ENCODE results near the gene ANTXR2.
"Not testable (repeated sequence)": the region's sequence is repeated elsewhere in the genome, so short reads cannot be mapped to it uniquely, and the experiment has no call there.

The ANTXR2 gene

DNA sequence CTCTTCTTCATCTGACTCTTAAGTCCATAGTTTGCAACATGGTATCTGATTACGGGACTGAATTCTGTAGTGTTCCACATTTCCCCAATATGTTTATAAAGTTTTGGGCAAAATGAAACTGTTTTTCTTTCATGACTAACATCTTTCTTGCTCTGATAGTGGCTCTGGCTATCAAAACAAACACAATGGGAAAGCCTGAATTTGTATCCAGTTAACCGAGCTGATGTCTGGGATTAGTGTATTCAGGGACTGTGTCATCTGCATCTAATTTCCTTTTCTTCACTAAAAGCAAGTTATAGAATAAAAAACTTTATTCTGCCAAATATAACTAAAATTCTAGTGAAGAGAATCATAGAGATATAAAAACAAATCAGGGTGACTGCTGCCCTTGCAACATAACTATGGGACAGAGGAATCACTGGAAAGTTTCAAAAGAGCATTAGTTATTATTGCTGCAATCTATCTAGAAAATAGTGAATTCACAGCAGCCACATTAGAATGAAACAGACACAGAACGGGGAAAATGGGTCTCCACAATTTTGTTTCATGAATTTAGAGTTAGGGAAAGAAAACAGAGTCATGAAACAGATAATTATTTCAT, 61.3 kb downstream of the ANTXR2 start:
- no peak for FAIRE-seq
- no peak for TF ChIP-seq POLR2AphosphoS5 (IDR thresholded peaks at IDR 0.05; ENCODE audit: low read depth, low read length)
- TF ChIP-seq POLR2A (IDR thresholded peaks at IDR 0.05; ENCODE audit: low read depth, low read length), result no peak
- no peak for TF ChIP-seq TAF1 (IDR thresholded peaks at IDR 0.05; ENCODE audit: borderline replicate concordance, low read depth, low read length)
- DNase-seq (ENCODE audit: insufficient read length), result no peak

GRCh38 chr4:80010316-80010715, 62.7 kb downstream of the ANTXR2 start:
- FAIRE-seq, result no peak

DNA sequence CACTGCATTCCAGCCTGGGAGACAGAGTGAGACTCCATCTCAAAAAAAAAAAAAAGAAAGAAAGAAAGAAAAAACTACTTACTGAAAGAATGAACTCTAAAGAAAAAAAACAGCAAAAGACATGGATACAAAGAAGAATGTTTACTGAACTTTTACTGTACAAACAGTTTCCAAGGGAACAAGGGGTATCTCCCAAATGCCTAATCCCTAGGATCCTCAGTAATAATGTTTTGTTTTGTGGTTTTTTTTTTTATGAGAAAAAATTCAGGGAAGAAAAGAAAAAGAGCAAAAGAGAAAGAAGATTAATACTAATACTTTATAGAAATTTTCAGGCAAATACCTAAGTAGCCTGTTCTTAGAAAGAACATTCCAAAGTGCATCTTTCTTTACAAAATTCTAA, 63.2 kb downstream of the ANTXR2 start:
- DNase-seq (ENCODE audit: insufficient read length), result no peak
- TF ChIP-seq POLR2A (IDR thresholded peaks at IDR 0.05; ENCODE audit: low read depth, low read length) (no peak), POLR2AphosphoS5 (IDR thresholded peaks at IDR 0.05; ENCODE audit: low read depth, low read length) (no peak), TAF1 (IDR thresholded peaks at IDR 0.05; ENCODE audit: borderline replicate concordance, low read depth, low read length) (no peak)
- no peak for FAIRE-seq

More at GRCh38 chr4:80010316-80010715, 62.7 kb downstream of the ANTXR2 start:
- DNase-seq (ENCODE audit: insufficient read length), result no peak
- TF ChIP-seq TAF1 (IDR thresholded peaks at IDR 0.05; ENCODE audit: borderline replicate concordance, low read depth, low read length) (no peak), POLR2AphosphoS5 (IDR thresholded peaks at IDR 0.05; ENCODE audit: low read depth, low read length) (no peak), POLR2A (IDR thresholded peaks at IDR 0.05; ENCODE audit: low read depth, low read length) (no peak)

- FAIRE-seq (no peak), DNase-seq (ENCODE audit: insufficient read length) (no peak)
- no peak for TF ChIP-seq TAF1 (IDR thresholded peaks at IDR 0.05; ENCODE audit: borderline replicate concordance, low read depth, low read length)
Measured at GRCh38 chr4:80008971-80009370, 64.1 kb downstream of the ANTXR2 start.

GRCh38 chr4:80008351-80008750, 64.7 kb downstream of the ANTXR2 start:
- no peak for TF ChIP-seq TAF1 (IDR thresholded peaks at IDR 0.05; ENCODE audit: borderline replicate concordance, low read depth, low read length)
- FAIRE-seq (peak; percentile 21), DNase-seq (ENCODE audit: insufficient read length) (no peak)

- peak; percentile 48 for FAIRE-seq
- TF ChIP-seq TAF1 (IDR thresholded peaks at IDR 0.05; ENCODE audit: borderline replicate concordance, low read depth, low read length), result no peak
- no peak for TF ChIP-seq POLR2AphosphoS5 (IDR thresholded peaks at IDR 0.05; ENCODE audit: low read depth, low read length)
- no peak for TF ChIP-seq POLR2A (IDR thresholded peaks at IDR 0.05; ENCODE audit: low read depth, low read length)
- no peak for DNase-seq (ENCODE audit: insufficient read length)
Measured at GRCh38 chr4:80007745-80008149, 65.3 kb downstream of the ANTXR2 start.

DNA sequence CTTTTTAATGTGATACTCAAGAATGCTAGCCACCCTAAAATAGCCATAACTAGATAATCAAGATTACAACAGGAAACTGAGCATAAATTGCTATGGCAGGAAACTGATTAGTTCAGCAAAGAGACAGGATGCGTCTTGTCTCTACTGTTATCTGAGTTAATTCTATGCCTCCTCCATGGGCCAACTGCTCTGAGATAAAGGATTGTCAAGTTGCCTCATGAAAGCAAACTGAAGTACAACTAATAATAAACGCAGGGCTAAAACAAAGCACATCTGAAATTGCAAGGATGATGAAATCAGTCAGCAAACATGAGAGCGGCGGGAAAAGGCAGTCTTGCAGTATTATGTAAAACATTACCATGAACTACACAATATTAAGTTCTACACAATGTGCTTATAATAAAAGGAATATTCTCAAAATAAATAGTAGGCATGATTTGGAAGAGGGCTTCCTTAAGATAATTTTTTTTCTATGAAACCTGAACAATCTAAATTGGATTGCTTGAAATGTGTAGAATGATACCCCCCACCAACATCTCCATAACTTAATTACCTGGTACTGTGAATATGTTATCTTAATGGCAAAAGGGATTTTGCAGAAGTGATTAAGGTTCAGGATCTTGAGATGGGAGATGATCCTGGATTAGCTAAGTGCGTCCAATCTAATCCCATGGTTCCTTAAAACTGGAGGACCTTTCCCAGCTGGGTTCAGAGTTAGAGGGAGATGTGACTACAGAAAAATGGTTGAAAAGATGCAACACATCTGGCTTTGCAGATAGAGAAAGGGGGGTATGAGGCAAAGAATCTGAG, 65.9 kb downstream of the ANTXR2 start:
- TF ChIP-seq POLR2A (IDR thresholded peaks at IDR 0.05; ENCODE audit: low read depth, low read length) (no peak), TAF1 (IDR thresholded peaks at IDR 0.05; ENCODE audit: borderline replicate concordance, low read depth, low read length) (no peak), POLR2AphosphoS5 (IDR thresholded peaks at IDR 0.05; ENCODE audit: low read depth, low read length) (no peak)
- no peak for DNase-seq (ENCODE audit: insufficient read length)
- FAIRE-seq, result no peak

DNA sequence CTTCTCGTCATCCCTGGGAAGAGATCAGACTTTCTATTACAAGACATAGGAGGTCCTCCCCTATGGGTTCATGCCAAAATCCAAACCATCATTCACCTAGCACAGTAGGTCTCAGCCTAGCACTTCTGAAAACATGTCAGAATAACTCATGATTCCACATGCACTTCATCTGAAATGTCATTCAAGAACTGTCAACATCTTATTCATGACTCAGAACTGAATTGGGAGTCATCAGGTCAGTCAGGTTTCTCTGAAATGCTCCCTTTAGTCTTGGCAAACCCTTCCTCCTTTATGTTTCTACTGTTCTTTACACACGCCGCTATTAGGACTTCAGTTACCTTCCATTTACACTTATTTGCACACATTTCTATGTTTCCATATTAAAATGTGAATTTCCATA, 67.2 kb downstream of the ANTXR2 start:
- no peak for DNase-seq (ENCODE audit: insufficient read length)
- no peak for FAIRE-seq
- TF ChIP-seq TAF1 (IDR thresholded peaks at IDR 0.05; ENCODE audit: borderline replicate concordance, low read depth, low read length) (no peak), POLR2A (IDR thresholded peaks at IDR 0.05; ENCODE audit: low read depth, low read length) (no peak), POLR2AphosphoS5 (IDR thresholded peaks at IDR 0.05; ENCODE audit: low read depth, low read length) (no peak)

DNA sequence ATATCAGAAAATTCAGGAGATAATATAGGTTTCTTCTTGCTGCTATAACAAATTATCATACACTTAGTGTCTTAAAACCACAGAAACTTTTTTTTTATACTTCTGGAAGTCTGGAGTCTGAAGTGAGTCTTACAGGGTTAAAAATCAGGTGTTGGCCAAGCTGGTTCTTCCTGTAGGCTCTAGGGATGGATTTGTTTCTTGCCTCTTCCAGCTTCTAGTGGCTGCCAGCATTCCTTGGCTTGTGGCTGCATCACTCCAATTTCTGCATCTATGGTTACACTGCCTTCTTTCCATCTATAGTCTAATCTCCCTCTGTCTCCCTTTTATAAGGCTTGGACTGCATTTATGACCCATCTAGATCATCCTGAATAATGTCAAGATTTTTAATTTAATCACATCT, 68.7 kb downstream of the ANTXR2 start:
- no peak for TF ChIP-seq TAF1 (IDR thresholded peaks at IDR 0.05; ENCODE audit: borderline replicate concordance, low read depth, low read length)
- no peak for TF ChIP-seq POLR2AphosphoS5 (IDR thresholded peaks at IDR 0.05; ENCODE audit: low read depth, low read length)
- TF ChIP-seq POLR2A (IDR thresholded peaks at IDR 0.05; ENCODE audit: low read depth, low read length), result no peak
- FAIRE-seq, result no peak
- no peak for DNase-seq (ENCODE audit: insufficient read length)

GRCh38 chr4:80002559-80002958, 70.5 kb downstream of the ANTXR2 start:
- DNase-seq (ENCODE audit: insufficient read length); FAIRE-seq: not testable (repeated sequence)

GRCh38 chr4:79999048-79999447, 74.0 kb downstream of the ANTXR2 start:
- not testable (repeated sequence) for FAIRE-seq; DNase-seq (ENCODE audit: insufficient read length)

DNA sequence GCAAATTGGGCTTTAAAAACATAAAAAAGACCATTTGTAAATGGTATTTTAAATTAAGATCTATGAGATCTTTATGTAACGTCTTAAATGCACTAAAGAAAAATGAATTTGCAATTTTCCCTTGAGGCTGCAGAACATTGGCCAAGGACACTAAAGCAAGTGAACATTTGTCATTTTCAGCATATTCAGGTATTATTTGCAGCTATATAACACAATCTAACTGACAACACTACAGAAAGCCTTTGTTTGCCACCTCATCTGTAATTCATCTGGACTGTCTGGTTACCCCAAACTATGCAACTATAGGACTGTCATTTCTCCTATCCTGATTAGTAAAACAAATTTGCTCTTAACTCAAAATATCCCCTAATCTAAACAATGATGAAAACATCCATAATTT, 74.8 kb downstream of the ANTXR2 start:
- FAIRE-seq (peak; percentile 33), DNase-seq (ENCODE audit: insufficient read length) (no peak)
- TF ChIP-seq TAF1 (IDR thresholded peaks at IDR 0.05; ENCODE audit: borderline replicate concordance, low read depth, low read length), result no peak
- no peak for TF ChIP-seq POLR2A (IDR thresholded peaks at IDR 0.05; ENCODE audit: low read depth, low read length)
- no peak for TF ChIP-seq POLR2AphosphoS5 (IDR thresholded peaks at IDR 0.05; ENCODE audit: low read depth, low read length)

- TF ChIP-seq POLR2AphosphoS5 (IDR thresholded peaks at IDR 0.05; ENCODE audit: low read depth, low read length) (no peak), TAF1 (IDR thresholded peaks at IDR 0.05; ENCODE audit: borderline replicate concordance, low read depth, low read length) (no peak), POLR2A (IDR thresholded peaks at IDR 0.05; ENCODE audit: low read depth, low read length) (no peak)
- DNase-seq (ENCODE audit: insufficient read length) (no peak), FAIRE-seq (no peak)
Measured at GRCh38 chr4:79996851-79997250, 76.2 kb downstream of the ANTXR2 start.

Data from GM12892 (cell line).